ENCODE measurements around the gene C7orf33. TPM values are rescaled to one million over a fixed set of nuclear protein-coding genes. Genes with fewer than 3 reads are reported as not detected.

The C7orf33 gene
- total RNA-seq, 3 donors from 2014 or later = not detected

- no peak for DNase-seq (ENCODE audit: low spot score in 2 of 2)
- peaks cover 0 to 3% of the 10 kb centered on the region in 2 donors for H3K27me3 ChIP-seq
- no peak overlapping the region for H3K27ac ChIP-seq
- no peaks in the 10 kb centered on the region for H3K9me3 ChIP-seq
- no peaks in the 10 kb centered on the region for H3K4me1 ChIP-seq
- no peak overlapping the region for H3K4me3 ChIP-seq
- TF ChIP-seq CTCF (IDR thresholded peaks at IDR 0.05) (no peak), POLR2A (IDR thresholded peaks at IDR 0.05) (no peak), POLR2AphosphoS5 (IDR thresholded peaks at IDR 0.05) (no peak)
- H3K36me3 ChIP-seq = no peaks in the 10 kb centered on the region
- intact Hi-C loops (cut with DNase I; ENCODE audit: low total_unique reads) = no loop called here
These were observed 14.8 kb downstream of the C7orf33 start for GRCh38 chr7:148605350-148605749.

- DNase-seq (ENCODE audit: low spot score in 2 of 2) = no peak
- no peak overlapping the region for H3K4me3 ChIP-seq
- no peaks in the 10 kb centered on the region for H3K4me1 ChIP-seq
- intact Hi-C loops (cut with DNase I; ENCODE audit: low total_unique reads) = no loop called here
- TF ChIP-seq POLR2A (IDR thresholded peaks at IDR 0.05) (no peak), CTCF (IDR thresholded peaks at IDR 0.05) (no peak), POLR2AphosphoS5 (IDR thresholded peaks at IDR 0.05) (no peak)
- H3K27ac ChIP-seq = no peak overlapping the region
- H3K36me3 ChIP-seq = no peaks in the 10 kb centered on the region
- no peaks in the 10 kb centered on the region for H3K9me3 ChIP-seq
- H3K27me3 ChIP-seq = peaks cover 0 to 3% of the 10 kb centered on the region in 2 donors
These were observed 16.6 kb downstream of the C7orf33 start for GRCh38 chr7:148607151-148607661.

- no peak for DNase-seq (ENCODE audit: low spot score in 2 of 2)
- Histone ChIP-seq H3K4me3 (no peak overlapping the region), H3K27ac (no peak overlapping the region), H3K4me1 (no peaks in the 10 kb centered on the region), H3K9me3 (no peaks in the 10 kb centered on the region), H3K27me3 (peaks cover 0 to 6% of the 10 kb centered on the region in 2 donors), H3K36me3 (no peaks in the 10 kb centered on the region)
- intact Hi-C loops (cut with DNase I; ENCODE audit: low total_unique reads) = no loop called here
- no peak for TF ChIP-seq CTCF (IDR thresholded peaks at IDR 0.05)
- TF ChIP-seq POLR2A (IDR thresholded peaks at IDR 0.05) = no peak
- TF ChIP-seq POLR2AphosphoS5 (IDR thresholded peaks at IDR 0.05) = no peak
These were observed 18.6 kb downstream of the C7orf33 start for GRCh38 chr7:148609045-148609725.

- Histone ChIP-seq H3K27ac (no peak overlapping the region), H3K4me1 (no peaks in the 10 kb centered on the region), H3K9me3 (no peaks in the 10 kb centered on the region), H3K4me3 (no peak overlapping the region), H3K27me3 (peaks cover 0 to 17% of the 10 kb centered on the region in 2 donors), H3K36me3 (no peaks in the 10 kb centered on the region)
- TF ChIP-seq POLR2A (IDR thresholded peaks at IDR 0.05) = no peak
- TF ChIP-seq POLR2AphosphoS5 (IDR thresholded peaks at IDR 0.05) = no peak
- TF ChIP-seq CTCF (IDR thresholded peaks at IDR 0.05) = no peak
- DNase-seq (ENCODE audit: low spot score in 2 of 2) = no peak
- intact Hi-C loops (cut with DNase I; ENCODE audit: low total_unique reads) = no loop called here
These were observed 21.1 kb downstream of the C7orf33 start for GRCh38 chr7:148611692-148612091.

- intact Hi-C loops (cut with DNase I; ENCODE audit: low total_unique reads) = loop anchor here (2.0 kb wide), 1 partner anchor 20 kb away; no protein-coding TSS in a partner anchor
- Histone ChIP-seq H3K27me3 (peaks cover 0 to 18% of the 10 kb centered on the region in 2 donors), H3K4me3 (no peak overlapping the region), H3K4me1 (no peaks in the 10 kb centered on the region), H3K9me3 (no peaks in the 10 kb centered on the region), H3K36me3 (no peaks in the 10 kb centered on the region), H3K27ac (no peak overlapping the region)
- no peak for DNase-seq (ENCODE audit: low spot score in 2 of 2)
- TF ChIP-seq CTCF (IDR thresholded peaks at IDR 0.05) (no peak), POLR2AphosphoS5 (IDR thresholded peaks at IDR 0.05) (no peak), POLR2A (IDR thresholded peaks at IDR 0.05) (no peak)
These were observed 24.6 kb downstream of the C7orf33 start for GRCh38 chr7:148615085-148615730.
